H1 (cell line): ENCODE measurements around the gene KSR2. TPM values are rescaled to one million over a fixed set of nuclear protein-coding genes. Genes with fewer than 3 reads are reported as not detected.

Experiments used
- USF2 ChIP-seq: IDR thresholded peaks from 2 replicates; pipeline ENCODE4 v1.6.1; 2011; ENCODE audit warnings: low read length, improper control_type of control experiment
- polyA plus RNA-seq, 7 experiments: library from polyadenylated mRNA; depleted of rRNA in 3 of 7; stranded (reverse) in 5 of 7; unstranded in 2 of 7; fragments of >200 nt in 5 of 7; fragments of 200-250 nt in 2 of 7; gene quantifications; 1 replicate in 5 of 7; 2 replicates in 1 of 7; 4 replicates in 1 of 7; pipeline versions ENCODE4 v1.2.1 to v1.2.3, GENCODE V29; 2011 to 2013; ENCODE audit warnings: missing spikeins in 2 of 7, mixed read lengths in 2 of 7
- total RNA-seq: library from RNA; stranded (reverse); fragmentation: NEBNext Ultra II Directional; extraction: Animal tissue kit (Norgen Biotek cat#: 25700); gene quantifications from 2 replicates; pipeline ENCODE4 v1.2.1, GENCODE V29; 2021

Gene KSR2
- total and polyA plus RNA-seq, 2 of the 8 experiments (the other 6 are each of a cell fraction or from before 2014, with no cell fraction given), result 0.74 to 2.2 TPM

GRCh38 chr12:117447665-117448366 lies 521.0 kb downstream of the KSR2 start (continued):
- TF ChIP-seq USF2, result no peak
